Retinal pigment epithelial cell (primary cell): ENCODE results near the gene PLEK2.

ENCODE experiments used
- DNase-seq: peaks from one replicate; pipeline ENCODE4 v3.0.0-alpha.2; 2010; ENCODE audit warnings: low read depth
- H3K4me3 ChIP-seq: 2 replicates; pipeline ENCODE4 v1.5.1; 2011; ENCODE audit warnings: mild to moderate bottlenecking, low read length, control low read depth, moderate library complexity
- TF ChIP-seq, protein P1 (sequence below): conservative IDR thresholded peaks from 2 replicates; pipeline ENCODE4 v1.5.1; 2011; ENCODE audit warnings: low read depth, low read length, control low read depth, inconsistent platforms

PLEK2 gene

DNA sequence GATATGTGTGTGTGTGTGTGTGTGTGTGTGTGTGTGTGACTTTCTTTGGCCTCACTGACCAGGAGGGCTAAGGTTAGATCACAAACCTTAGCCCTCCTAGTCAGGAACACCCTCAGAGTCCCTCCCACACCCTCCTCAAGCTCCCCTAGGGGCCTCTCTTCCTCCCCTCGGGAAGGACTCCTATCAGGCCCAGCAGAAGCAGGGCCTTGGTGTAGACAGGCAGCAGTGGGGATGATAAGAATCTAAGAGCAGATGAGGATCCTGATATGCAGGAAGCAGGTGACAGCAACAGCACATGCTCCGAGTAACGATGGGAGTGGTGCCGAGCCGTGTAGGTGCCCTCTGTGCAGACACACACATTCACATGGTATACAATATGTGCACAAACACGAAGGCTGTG is 20.7 kb downstream of the PLEK2 start:
- DNase-seq, result no peak
- TF ChIP-seq, protein P1, sequence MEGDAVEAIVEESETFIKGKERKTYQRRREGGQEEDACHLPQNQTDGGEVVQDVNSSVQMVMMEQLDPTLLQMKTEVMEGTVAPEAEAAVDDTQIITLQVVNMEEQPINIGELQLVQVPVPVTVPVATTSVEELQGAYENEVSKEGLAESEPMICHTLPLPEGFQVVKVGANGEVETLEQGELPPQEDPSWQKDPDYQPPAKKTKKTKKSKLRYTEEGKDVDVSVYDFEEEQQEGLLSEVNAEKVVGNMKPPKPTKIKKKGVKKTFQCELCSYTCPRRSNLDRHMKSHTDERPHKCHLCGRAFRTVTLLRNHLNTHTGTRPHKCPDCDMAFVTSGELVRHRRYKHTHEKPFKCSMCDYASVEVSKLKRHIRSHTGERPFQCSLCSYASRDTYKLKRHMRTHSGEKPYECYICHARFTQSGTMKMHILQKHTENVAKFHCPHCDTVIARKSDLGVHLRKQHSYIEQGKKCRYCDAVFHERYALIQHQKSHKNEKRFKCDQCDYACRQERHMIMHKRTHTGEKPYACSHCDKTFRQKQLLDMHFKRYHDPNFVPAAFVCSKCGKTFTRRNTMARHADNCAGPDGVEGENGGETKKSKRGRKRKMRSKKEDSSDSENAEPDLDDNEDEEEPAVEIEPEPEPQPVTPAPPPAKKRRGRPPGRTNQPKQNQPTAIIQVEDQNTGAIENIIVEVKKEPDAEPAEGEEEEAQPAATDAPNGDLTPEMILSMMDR, result no peak
- no peak overlapping the region for H3K4me3 ChIP-seq

DNA sequence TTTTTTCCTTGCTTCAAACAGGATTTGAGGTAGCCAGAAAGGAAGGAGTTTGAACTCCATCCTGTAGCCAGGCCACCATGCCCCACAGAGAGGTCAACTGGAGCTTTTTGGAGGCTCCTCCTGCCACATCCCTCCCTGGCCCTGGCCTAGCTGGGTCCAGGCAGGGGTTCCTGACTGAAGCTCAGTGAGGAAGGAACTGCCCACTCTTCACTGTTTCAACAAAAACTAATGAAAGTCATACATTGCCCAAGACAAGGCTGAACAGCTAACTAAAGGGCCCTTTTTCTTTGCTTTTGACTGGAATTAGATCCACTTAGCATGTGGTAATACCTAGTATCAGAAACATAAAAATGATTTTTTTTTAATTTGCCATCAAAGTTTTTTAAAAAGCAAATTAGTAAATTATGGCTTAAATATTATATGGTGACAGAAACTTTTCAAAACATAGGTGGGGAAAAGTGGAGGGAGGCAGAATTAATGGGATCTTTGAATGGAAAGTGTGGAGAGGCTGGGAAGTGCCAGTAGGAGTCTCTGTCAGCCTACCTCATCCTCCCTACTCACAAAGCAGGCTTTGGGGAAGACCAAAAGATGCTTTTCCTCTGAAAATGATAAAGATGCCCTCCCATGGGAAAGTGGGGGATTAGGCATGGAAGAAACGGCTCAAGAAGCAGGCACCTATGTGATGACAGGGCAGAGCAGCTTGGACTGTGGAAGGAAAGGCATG is 22.0 kb downstream of the PLEK2 start:
- DNase-seq, result no peak
- TF ChIP-seq, protein P1, result no peak
- no peak overlapping the region for H3K4me3 ChIP-seq

DNA sequence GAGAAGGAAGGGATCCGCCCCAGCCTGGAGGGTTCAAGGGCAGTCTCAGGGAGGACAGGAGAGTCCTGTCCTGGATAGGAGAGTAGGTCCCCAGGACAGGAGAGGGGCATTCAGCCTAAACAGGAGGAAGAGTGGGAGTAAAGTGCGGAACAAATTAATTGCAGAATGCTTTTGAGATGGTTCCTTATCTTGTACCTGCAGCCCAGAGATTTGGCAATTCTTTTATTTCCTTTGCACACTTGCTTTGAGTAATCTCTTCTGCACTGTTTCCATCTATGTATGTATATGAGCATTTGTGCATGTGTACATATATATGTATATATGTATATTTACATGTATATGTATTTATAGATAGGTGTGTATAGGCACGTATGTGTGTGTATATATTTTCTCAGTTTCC is 22.7 kb downstream of the PLEK2 start:
- no peak for DNase-seq
- H3K4me3 ChIP-seq, result no peak overlapping the region
- TF ChIP-seq, protein P1, result no peak

DNA sequence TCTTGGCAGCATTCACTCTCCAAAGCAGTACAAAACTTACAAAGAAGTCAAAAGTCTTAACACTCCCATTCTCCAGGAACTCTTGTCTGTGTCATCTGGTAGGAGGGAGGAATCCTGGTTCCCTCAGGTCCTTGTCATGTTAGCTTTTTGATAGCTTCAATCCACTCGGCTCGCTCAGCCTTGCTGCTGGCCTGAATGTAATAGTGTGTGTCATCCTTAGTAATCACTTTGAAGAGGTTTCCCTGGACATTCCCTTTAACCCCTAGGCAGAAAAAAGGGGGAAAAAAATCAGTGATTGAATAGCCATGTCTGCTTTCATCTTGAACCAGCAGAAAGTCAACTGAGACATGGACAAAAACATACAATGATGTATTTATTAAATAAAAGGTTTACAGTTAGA is 24.8 kb downstream of the PLEK2 start:
- TF ChIP-seq, protein P1, result no peak
- no peak for DNase-seq
- H3K4me3 ChIP-seq, result no peak overlapping the region

DNA sequence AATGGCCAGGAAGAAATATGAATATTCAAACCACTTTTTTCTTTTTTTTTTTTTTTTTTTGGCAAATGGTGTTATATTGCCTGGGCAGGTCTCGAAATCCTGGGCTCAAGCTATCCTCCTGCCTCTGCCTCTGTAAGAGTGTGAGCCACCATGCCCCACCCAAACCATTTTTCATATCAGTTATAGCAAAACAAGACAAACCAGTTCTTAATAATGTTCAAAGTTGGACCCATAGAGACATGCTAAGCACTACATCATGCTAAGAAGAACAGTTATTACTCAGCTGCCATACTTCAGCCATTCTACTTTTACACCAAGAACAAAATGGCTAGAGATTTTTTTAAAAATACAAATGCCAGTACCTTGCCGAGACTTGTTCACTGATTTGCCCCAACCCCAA is 26.3 kb downstream of the PLEK2 start:
- no peak overlapping the region for H3K4me3 ChIP-seq
- DNase-seq, result no peak
- TF ChIP-seq, protein P1, result no peak

DNA sequence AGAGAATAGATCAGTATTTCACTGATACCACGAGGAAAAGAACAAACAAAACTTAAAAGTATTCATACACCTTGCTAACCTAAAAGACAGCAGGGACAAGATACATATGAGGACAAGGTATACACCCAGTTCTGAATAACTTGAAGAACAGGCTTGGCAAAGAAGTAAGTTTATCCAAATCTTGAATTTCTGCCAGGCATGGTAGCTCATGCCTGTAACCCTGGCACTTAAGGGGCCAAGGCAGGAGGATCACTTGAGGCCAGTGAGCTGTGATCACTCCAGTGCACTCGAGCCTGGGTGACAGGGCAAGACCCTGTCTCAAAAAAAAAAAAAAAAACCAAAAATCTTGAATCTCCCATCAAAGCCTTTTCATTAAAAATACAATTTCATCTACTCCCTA is 26.8 kb downstream of the PLEK2 start:
- no peak overlapping the region for H3K4me3 ChIP-seq
- no peak for DNase-seq
- TF ChIP-seq, protein P1, result no peak

DNA sequence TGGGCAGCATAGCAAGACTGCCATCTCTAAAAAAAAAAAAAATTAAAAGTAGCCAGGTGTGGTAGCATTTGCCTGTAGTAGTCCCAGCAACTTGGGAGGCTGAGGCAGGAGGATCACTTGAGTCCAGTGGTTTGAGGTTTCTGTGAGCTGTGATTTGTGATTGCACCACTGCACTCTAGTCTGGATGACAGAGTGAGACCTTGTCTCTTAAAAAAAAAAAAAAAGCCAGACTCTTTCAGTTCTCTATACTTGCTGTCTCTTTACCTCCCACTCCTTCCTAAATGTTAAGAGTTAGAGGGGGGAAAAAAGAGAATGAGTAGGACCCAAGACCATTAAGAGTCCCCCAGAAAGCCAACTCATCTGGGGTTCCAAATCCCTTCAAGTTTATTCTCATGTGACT is 34.0 kb downstream of the PLEK2 start:
- no peak for DNase-seq
- no peak overlapping the region for H3K4me3 ChIP-seq
- TF ChIP-seq, protein P1, result no peak
